Measurements from ENCODE around the gene CXCL6. TPM values are rescaled to one million over a fixed set of nuclear protein-coding genes. Genes with fewer than 3 reads are reported as not detected.

The CXCL6 gene
- total RNA-seq, 1 donor from 2014 or later, result 16.7 TPM

- Histone ChIP-seq H2AFZ (ENCODE audit: low read depth, low read length) (no peak overlapping the region), H3K4me3 (ENCODE audit: insufficient read depth, low read depth, low read length) (no peak overlapping the region), H3K27ac (ENCODE audit: low read depth, low read length) (no peak overlapping the region), H3K27me3 (ENCODE audit: insufficient read depth, low read length) (no peaks in the 10 kb centered on the region), H3K4me2 (ENCODE audit: low read length) (no peak overlapping the region), H3K9ac (ENCODE audit: low read length) (no peak overlapping the region), H3K36me3 (ENCODE audit: insufficient read depth, low read length) (no peaks in the 10 kb centered on the region), H3K79me2 (ENCODE audit: insufficient read depth, low read length) (no peaks in the 10 kb centered on the region), H3K9me3 (ENCODE audit: insufficient read depth, low read depth, low read length) (no peaks in the 10 kb centered on the region), H4K20me1 (ENCODE audit: insufficient read depth, low read length) (no peaks in the 10 kb centered on the region), H3K4me1 (ENCODE audit: insufficient read depth, low read length) (no peaks in the 10 kb centered on the region)
- H3K27me3 Mint-ChIP-seq (ENCODE audit: low read depth, unreplicated experiment), result no peaks in the 10 kb centered on the region
- H3K36me3 Mint-ChIP-seq (ENCODE audit: low read depth, unreplicated experiment), result no peaks in the 10 kb centered on the region
- H3K9me3 Mint-ChIP-seq (ENCODE audit: unreplicated experiment), result peaks cover 9% of the 10 kb centered on the region
- no peaks in the 10 kb centered on the region for H3K4me1 Mint-ChIP-seq (ENCODE audit: low read depth, unreplicated experiment)
- no peak overlapping the region for H3K27ac Mint-ChIP-seq (ENCODE audit: unreplicated experiment)
- DNase-seq (ENCODE audit: low read depth) (no peak), FAIRE-seq (no peak)
- TF ChIP-seq EZH2 (IDR thresholded peaks at IDR 0.05; ENCODE audit: insufficient read depth, low read length) (no peak), CTCF (IDR thresholded peaks at IDR 0.05; ENCODE audit: insufficient read depth, low read depth, low read length) (no peak)
- H3K4me3 Mint-ChIP-seq (ENCODE audit: unreplicated experiment), result no peak overlapping the region
These were observed 37.6 kb upstream of the CXCL6 start for GRCh38 chr4:73798842-73799241.

GRCh38 chr4:73800206-73800605 lies 36.3 kb upstream of the CXCL6 start:
- no peak for DNase-seq (ENCODE audit: low read depth)
- no peaks in the 10 kb centered on the region for H3K27me3 Mint-ChIP-seq (ENCODE audit: low read depth, unreplicated experiment)
- TF ChIP-seq CTCF (IDR thresholded peaks at IDR 0.05; ENCODE audit: insufficient read depth, low read depth, low read length) (no peak), EZH2 (IDR thresholded peaks at IDR 0.05; ENCODE audit: insufficient read depth, low read length) (no peak)
- Histone ChIP-seq H3K4me1 (ENCODE audit: insufficient read depth, low read length) (no peaks in the 10 kb centered on the region), H4K20me1 (ENCODE audit: insufficient read depth, low read length) (no peaks in the 10 kb centered on the region), H2AFZ (ENCODE audit: low read depth, low read length) (no peak overlapping the region), H3K79me2 (ENCODE audit: insufficient read depth, low read length) (no peaks in the 10 kb centered on the region), H3K4me2 (ENCODE audit: low read length) (no peak overlapping the region), H3K9ac (ENCODE audit: low read length) (no peak overlapping the region), H3K9me3 (ENCODE audit: insufficient read depth, low read depth, low read length) (no peaks in the 10 kb centered on the region), H3K4me3 (ENCODE audit: insufficient read depth, low read depth, low read length) (no peak overlapping the region), H3K36me3 (ENCODE audit: insufficient read depth, low read length) (no peaks in the 10 kb centered on the region), H3K27ac (ENCODE audit: low read depth, low read length) (no peak overlapping the region), H3K27me3 (ENCODE audit: insufficient read depth, low read length) (no peaks in the 10 kb centered on the region)
- H3K27ac Mint-ChIP-seq (ENCODE audit: unreplicated experiment), result no peak overlapping the region
- H3K4me3 Mint-ChIP-seq (ENCODE audit: unreplicated experiment), result no peak overlapping the region
- peaks cover 3% of the 10 kb centered on the region for H3K9me3 Mint-ChIP-seq (ENCODE audit: unreplicated experiment)
- no peaks in the 10 kb centered on the region for H3K36me3 Mint-ChIP-seq (ENCODE audit: low read depth, unreplicated experiment)
- no peaks in the 10 kb centered on the region for H3K4me1 Mint-ChIP-seq (ENCODE audit: low read depth, unreplicated experiment)
- no peak for FAIRE-seq

- H3K9ac ChIP-seq (ENCODE audit: low read length), result no peak overlapping the region
- no peaks in the 10 kb centered on the region for H3K27me3 Mint-ChIP-seq (ENCODE audit: low read depth, unreplicated experiment)
- H3K9me3 ChIP-seq (ENCODE audit: insufficient read depth, low read depth, low read length), result no peaks in the 10 kb centered on the region
These were observed 34.8 kb upstream of the CXCL6 start for GRCh38 chr4:73801692-73802091.

More at GRCh38 chr4:73801692-73802091, 34.8 kb upstream of the CXCL6 start:
- H3K27me3 ChIP-seq (ENCODE audit: insufficient read depth, low read length), result no peaks in the 10 kb centered on the region
- TF ChIP-seq CTCF (IDR thresholded peaks at IDR 0.05; ENCODE audit: insufficient read depth, low read depth, low read length) (no peak), EZH2 (IDR thresholded peaks at IDR 0.05; ENCODE audit: insufficient read depth, low read length) (no peak)
- no peak for FAIRE-seq
- no peaks in the 10 kb centered on the region for H4K20me1 ChIP-seq (ENCODE audit: insufficient read depth, low read length)
- no peaks in the 10 kb centered on the region for H3K4me1 Mint-ChIP-seq (ENCODE audit: low read depth, unreplicated experiment)
- H3K4me3 Mint-ChIP-seq (ENCODE audit: unreplicated experiment), result no peak overlapping the region
- no peaks in the 10 kb centered on the region for H3K36me3 ChIP-seq (ENCODE audit: insufficient read depth, low read length)
- no peak overlapping the region for H3K27ac Mint-ChIP-seq (ENCODE audit: unreplicated experiment)
- no peak for DNase-seq (ENCODE audit: low read depth)
- no peaks in the 10 kb centered on the region for H3K4me1 ChIP-seq (ENCODE audit: insufficient read depth, low read length)
- H3K4me2 ChIP-seq (ENCODE audit: low read length), result no peak overlapping the region
- peaks cover 3% of the 10 kb centered on the region for H3K9me3 Mint-ChIP-seq (ENCODE audit: unreplicated experiment)
- H3K36me3 Mint-ChIP-seq (ENCODE audit: low read depth, unreplicated experiment), result no peaks in the 10 kb centered on the region
- no peaks in the 10 kb centered on the region for H3K79me2 ChIP-seq (ENCODE audit: insufficient read depth, low read length)
- no peak overlapping the region for H2AFZ ChIP-seq (ENCODE audit: low read depth, low read length)
- H3K27ac ChIP-seq (ENCODE audit: low read depth, low read length), result no peak overlapping the region
- no peak overlapping the region for H3K4me3 ChIP-seq (ENCODE audit: insufficient read depth, low read depth, low read length)

Measured in astrocyte (in vitro differentiated cells and primary cell).